Activated CD8-positive, alpha-beta T cell treated with anti-CD3 and anti-CD28 coated beads for 36 hours (primary cell): ENCODE data around the gene SSBP4. TPM values are rescaled to one million over a fixed set of nuclear protein-coding genes. Genes with fewer than 3 reads are reported as not detected.
A peak's percentile ranks its signal among the peaks of the same experiment; 100 is the strongest.

Experiments used
- ATAC-seq: fragments of 200-7000 bp; cut with Tn5 transposase; one replicate; pipeline ENCODE4 v1.10.0; 2021; ENCODE audit warnings: mild to moderate bottlenecking, moderate library complexity
- CTCF ChIA-PET: fragments of 350-600 bp; sonication (Branson Sonifier 250); formaldehyde crosslinking; loops from one replicate; lab custom pipeline; 2021; ENCODE audit warnings: antibody characterized with exemption; lab: Charles Lee
- POLR2A ChIA-PET: fragments of 350-600 bp; sonication (Branson Sonifier 250); formaldehyde crosslinking; loops from one replicate; lab custom pipeline; 2021; ENCODE audit warnings: antibody characterized with exemption; lab: Charles Lee
- DNase-seq: peaks from one replicate; pipeline ENCODE4 v3.0.0-alpha.2; 2020
- H3K27ac Mint-ChIP-seq: one replicate; pipeline ENCODE4 v1.8.0; 2021; ENCODE audit warnings: mild to moderate bottlenecking, mixed read lengths
- H3K27me3 Mint-ChIP-seq: one replicate; pipeline ENCODE4 v1.8.0; 2021; ENCODE audit warnings: mixed read lengths
- H3K36me3 Mint-ChIP-seq: one replicate; pipeline ENCODE4 v1.8.0; 2021; ENCODE audit warnings: low read depth, mixed read lengths
- H3K4me1 Mint-ChIP-seq: one replicate; pipeline ENCODE4 v1.8.0; 2021; ENCODE audit warnings: low read depth, mixed read lengths
- H3K4me3 Mint-ChIP-seq: one replicate; pipeline ENCODE4 v1.8.0; 2021; ENCODE audit warnings: mild to moderate bottlenecking, moderate library complexity, mixed read lengths
- H3K9me3 Mint-ChIP-seq: one replicate; pipeline ENCODE4 v1.8.0; 2021; ENCODE audit warnings: mixed read lengths
- intact Hi-C: fragments of 100-400 bp; cut with micrococcal nuclease; formaldehyde crosslinking; loops from one replicate; pipeline ENCODE4 v1.10.0; 2022
- total RNA-seq, 2 experiments: library from RNA; stranded (reverse); gene quantifications; one replicate each; pipeline ENCODE4 v1.2.3, GENCODE V29; 2021
- TF ChIP-seq, protein P1 (sequence below): fragments of 200-600 bp; IDR thresholded peaks from one replicate; pipeline ENCODE4 v1.8.0; 2022; ENCODE audit warnings: antibody characterized with exemption, mild to moderate bottlenecking

The SSBP4 gene
- total RNA-seq, 2 experiments from 2014 or later, result 98.2 to 102 TPM

DNA sequence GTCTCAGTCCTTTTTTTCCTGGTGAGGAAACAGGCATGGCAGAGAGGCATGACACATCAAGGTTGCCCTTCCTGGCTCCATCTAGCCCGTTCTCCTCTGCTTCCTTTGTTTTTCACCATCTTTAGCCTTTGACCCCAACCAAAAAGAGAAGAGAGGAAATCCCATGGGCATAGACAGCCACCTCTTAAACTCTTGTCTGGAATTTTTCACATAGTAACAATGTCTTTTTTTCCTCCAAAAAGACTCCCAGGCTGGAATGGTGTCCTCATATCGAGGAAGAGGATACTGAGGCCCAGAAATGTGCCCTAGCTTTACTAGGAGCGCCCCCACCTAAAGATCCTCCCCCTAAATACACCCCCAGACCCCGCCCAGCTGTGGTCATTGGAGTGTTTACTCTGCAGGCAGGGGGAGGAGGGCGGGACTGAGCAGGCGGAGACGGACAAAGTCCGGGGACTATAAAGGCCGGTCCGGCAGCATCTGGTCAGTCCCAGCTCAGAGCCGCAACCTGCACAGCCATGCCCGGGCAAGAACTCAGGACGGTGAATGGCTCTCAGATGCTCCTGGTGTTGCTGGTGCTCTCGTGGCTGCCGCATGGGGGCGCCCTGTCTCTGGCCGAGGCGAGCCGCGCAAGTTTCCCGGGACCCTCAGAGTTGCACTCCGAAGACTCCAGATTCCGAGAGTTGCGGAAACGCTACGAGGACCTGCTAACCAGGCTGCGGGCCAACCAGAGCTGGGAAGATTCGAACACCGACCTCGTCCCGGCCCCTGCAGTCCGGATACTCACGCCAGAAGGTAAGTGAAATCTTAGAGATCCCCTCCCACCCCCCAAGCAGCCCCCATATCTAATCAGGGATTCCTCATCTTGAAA is 33.3 kb upstream of the SSBP4 start, which contains the start of gene GDF15:
Gene GDF15, plus strand, starts transcription at position 484 of the 868 bp plus-strand sequence. Its CDS starts 32 bp downstream, at position 516.
- ATAC-seq, result no peak

DNA sequence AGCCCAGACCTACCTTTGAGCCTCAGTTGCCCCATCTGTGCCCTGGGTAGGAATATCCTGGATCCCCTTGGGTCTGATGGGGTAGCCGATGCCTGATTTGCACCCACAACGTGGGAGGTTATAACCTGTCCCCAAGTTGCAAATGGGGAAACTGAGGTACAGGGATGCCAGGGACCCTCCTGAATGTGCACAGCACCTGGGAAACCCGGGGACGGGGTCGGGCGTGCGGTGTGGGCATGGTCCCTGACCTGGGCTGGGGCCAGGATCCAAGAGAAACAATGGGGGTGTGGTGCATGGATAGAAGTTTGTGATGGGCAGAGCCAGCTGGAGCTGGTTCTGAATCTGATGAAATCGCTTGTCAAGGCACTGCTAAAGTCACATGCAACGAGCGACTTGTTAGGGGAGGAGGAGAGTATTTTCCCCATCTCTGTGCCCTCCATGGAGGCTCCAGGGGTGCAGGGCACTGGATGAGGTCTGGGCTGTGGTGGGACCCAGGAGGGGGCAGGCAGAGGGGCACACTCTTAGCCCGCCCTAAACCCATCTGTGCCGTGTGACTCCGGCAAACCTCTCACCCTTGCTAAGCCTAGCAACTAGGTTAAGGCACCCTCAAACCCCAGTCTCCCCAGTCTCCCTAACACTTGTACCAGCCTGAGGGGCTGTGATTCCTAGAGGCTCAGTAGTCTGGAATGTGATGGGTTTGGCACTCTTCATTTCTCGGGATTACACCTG is 32.5 kb upstream of the SSBP4 start:
- Mint-ChIP-seq H3K4me1 (peaks cover 6% of the 10 kb centered on the region), H3K27ac (no peak overlapping the region), H3K4me3 (no peak overlapping the region), H3K9me3 (no peaks in the 10 kb centered on the region), H3K36me3 (no peaks in the 10 kb centered on the region), H3K27me3 (peaks cover 41% of the 10 kb centered on the region)
- intact Hi-C loops, result no loop called here
- DNase-seq (no peak), ATAC-seq (no peak)
- ChIA-PET POLR2A (interaction anchor here (1.6 kb wide), 1 partner anchor 26 kb away, joined by 4 read pairs; no protein-coding TSS in a partner anchor), CTCF (interaction anchor here (0.8 to 6.7 kb wide), 5 partner anchors 13 to 460 kb away, joined by 3 to 181 read pairs (median 5); partner anchors contain the start of gene SSBP4)
- TF ChIP-seq, protein P1, sequence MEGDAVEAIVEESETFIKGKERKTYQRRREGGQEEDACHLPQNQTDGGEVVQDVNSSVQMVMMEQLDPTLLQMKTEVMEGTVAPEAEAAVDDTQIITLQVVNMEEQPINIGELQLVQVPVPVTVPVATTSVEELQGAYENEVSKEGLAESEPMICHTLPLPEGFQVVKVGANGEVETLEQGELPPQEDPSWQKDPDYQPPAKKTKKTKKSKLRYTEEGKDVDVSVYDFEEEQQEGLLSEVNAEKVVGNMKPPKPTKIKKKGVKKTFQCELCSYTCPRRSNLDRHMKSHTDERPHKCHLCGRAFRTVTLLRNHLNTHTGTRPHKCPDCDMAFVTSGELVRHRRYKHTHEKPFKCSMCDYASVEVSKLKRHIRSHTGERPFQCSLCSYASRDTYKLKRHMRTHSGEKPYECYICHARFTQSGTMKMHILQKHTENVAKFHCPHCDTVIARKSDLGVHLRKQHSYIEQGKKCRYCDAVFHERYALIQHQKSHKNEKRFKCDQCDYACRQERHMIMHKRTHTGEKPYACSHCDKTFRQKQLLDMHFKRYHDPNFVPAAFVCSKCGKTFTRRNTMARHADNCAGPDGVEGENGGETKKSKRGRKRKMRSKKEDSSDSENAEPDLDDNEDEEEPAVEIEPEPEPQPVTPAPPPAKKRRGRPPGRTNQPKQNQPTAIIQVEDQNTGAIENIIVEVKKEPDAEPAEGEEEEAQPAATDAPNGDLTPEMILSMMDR, result no peak

More for the DNA sequence above, 33.3 kb upstream of the SSBP4 start, which contains the start of gene GDF15:
- no peak within 1 kb of the TSS for H3K27ac Mint-ChIP-seq
- no peak within 1 kb of the TSS for H3K4me3 Mint-ChIP-seq
- no peaks in the 10 kb centered on the region for H3K36me3 Mint-ChIP-seq
- ChIA-PET POLR2A (no interaction called here), CTCF (interaction anchor here (0.5 to 6.7 kb wide), 9 partner anchors 8 to 55 kb away, joined by 3 to 181 read pairs (median 3); partner anchors contain the start of gene SSBP4)
- TF ChIP-seq, protein P1, result peak; percentile 71
- H3K9me3 Mint-ChIP-seq, result no peaks in the 10 kb centered on the region
- intact Hi-C loops, result no loop called here
- peaks cover 6% of the 10 kb centered on the region for H3K4me1 Mint-ChIP-seq
- H3K27me3 Mint-ChIP-seq, result peaks cover 41% of the 10 kb centered on the region
- peak; percentile 52 for DNase-seq

DNA sequence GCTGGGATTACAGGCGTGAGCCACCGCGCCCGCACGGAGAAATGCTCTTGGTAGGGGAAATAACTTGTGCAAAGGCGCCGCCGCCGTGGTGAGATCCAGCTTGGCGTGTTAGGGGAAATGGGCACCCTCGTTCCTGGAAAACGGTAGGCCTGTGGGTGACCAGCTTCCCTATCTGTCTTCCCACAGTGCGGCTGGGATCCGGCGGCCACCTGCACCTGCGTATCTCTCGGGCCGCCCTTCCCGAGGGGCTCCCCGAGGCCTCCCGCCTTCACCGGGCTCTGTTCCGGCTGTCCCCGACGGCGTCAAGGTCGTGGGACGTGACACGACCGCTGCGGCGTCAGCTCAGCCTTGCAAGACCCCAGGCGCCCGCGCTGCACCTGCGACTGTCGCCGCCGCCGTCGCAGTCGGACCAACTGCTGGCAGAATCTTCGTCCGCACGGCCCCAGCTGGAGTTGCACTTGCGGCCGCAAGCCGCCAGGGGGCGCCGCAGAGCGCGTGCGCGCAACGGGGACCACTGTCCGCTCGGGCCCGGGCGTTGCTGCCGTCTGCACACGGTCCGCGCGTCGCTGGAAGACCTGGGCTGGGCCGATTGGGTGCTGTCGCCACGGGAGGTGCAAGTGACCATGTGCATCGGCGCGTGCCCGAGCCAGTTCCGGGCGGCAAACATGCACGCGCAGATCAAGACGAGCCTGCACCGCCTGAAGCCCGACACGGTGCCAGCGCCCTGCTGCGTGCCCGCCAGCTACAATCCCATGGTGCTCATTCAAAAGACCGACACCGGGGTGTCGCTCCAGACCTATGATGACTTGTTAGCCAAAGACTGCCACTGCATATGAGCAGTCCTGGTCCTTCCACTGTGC is 30.9 kb upstream of the SSBP4 start:
- TF ChIP-seq, protein P1, result peak; percentile 100
- no peaks in the 10 kb centered on the region for H3K9me3 Mint-ChIP-seq
- CTCF ChIA-PET, result interaction anchor here (0.6 to 6.7 kb wide), 53 partner anchors 8 to 458 kb away, joined by 3 to 181 read pairs (median 4); partner anchors contain the start of genes IQCN, JUND, LRRC25 and LSM4
- no peak overlapping the region for H3K27ac Mint-ChIP-seq
- DNase-seq, result peak; percentile 83
- intact Hi-C loops, result no loop called here
- ATAC-seq, result peak; percentile 90
- no peaks in the 10 kb centered on the region for H3K36me3 Mint-ChIP-seq
- peaks cover 36% of the 10 kb centered on the region for H3K27me3 Mint-ChIP-seq
- POLR2A ChIA-PET, result interaction anchor here (1.4 to 2.1 kb wide), 4 partner anchors 24 to 108 kb away, joined by 4 to 9 read pairs (median 6); no protein-coding TSS in a partner anchor
- H3K4me1 Mint-ChIP-seq, result peaks cover 6% of the 10 kb centered on the region
- H3K4me3 Mint-ChIP-seq, result peak overlapping the region; percentile 62

DNA sequence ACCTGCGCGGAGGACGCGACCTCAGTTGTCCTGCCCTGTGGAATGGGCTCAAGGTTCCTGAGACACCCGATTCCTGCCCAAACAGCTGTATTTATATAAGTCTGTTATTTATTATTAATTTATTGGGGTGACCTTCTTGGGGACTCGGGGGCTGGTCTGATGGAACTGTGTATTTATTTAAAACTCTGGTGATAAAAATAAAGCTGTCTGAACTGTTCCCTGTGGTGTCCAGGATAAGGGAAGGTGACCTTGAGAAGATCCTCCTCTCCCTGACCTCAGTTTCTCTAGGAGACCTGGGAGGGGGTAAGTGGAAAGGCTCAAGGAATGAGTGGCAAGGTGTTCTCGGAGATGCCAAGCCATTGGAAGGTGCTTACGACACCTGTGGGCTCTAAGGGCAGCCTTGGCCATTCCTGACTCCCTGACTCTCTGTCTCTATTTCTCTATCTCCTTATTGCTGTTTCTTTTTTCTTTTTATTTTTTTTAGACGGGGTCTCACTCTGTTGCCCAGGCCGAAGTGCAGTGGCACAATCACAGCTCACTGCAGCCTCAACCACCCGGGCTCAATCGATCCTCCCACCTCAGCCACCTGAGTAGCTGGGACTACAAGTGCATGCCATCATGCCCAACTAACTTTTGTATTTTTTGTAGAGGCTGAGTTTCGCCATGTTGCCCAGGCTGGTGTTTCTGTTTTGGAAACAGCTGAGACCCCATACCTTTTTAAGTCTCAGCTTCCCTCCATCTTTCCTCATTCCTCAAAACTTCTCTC is 30.1 kb upstream of the SSBP4 start:
- TF ChIP-seq, protein P1, result no peak
- peaks cover 37% of the 10 kb centered on the region for H3K27me3 Mint-ChIP-seq

More for the DNA sequence above, 30.1 kb upstream of the SSBP4 start:
- no peak for DNase-seq
- no peak for ATAC-seq
- intact Hi-C loops, result no loop called here
- peaks cover 6% of the 10 kb centered on the region for H3K4me1 Mint-ChIP-seq
- no peaks in the 10 kb centered on the region for H3K9me3 Mint-ChIP-seq
- no peak overlapping the region for H3K27ac Mint-ChIP-seq
- H3K4me3 Mint-ChIP-seq, result no peak overlapping the region
- ChIA-PET CTCF (interaction anchor here (0.6 to 6.7 kb wide), 32 partner anchors 9 to 271 kb away, joined by 3 to 181 read pairs (median 6); partner anchors contain the start of genes LRRC25, LSM4, MPV17L2 and SSBP4), POLR2A (interaction anchor here (1.0 to 2.1 kb wide), 6 partner anchors 11 to 110 kb away, joined by 3 to 9 read pairs (median 4); partner anchors contain the start of gene JUND)
- H3K36me3 Mint-ChIP-seq, result no peaks in the 10 kb centered on the region
